DND-41 (cell line): ENCODE data around the gene ACTR6.
"Not testable (repeated sequence)": the region's sequence is repeated elsewhere in the genome, so short reads cannot be mapped to it uniquely, and the experiment has no call there.

Experiments
- ATAC-seq: fragments of 200-7000 bp; cut with Tn5 transposase; 3 replicates; pipeline ENCODE4 v1.9.1; 2021; ENCODE audit warnings: low read depth; ENCODE audit not compliant: insufficient read depth
- DNase-seq: peaks from one replicate; pipeline ENCODE4 v3.0.0-alpha.2; 2020
- H2AFZ ChIP-seq: 2 replicates; pipeline ENCODE4 v1.6.0; 2012; ENCODE audit warnings: low read depth, low read length
- H3K27ac ChIP-seq: 2 replicates; pipeline ENCODE4 v1.5.1; 2012; ENCODE audit warnings: low read length, inconsistent platforms
- H3K27me3 ChIP-seq: fragments of 200-600 bp; sonication (generic); 2 replicates; pipeline ENCODE4 v1.6.0; 2012; ENCODE audit warnings: low read length, mild to moderate bottlenecking, inconsistent platforms; ENCODE audit not compliant: insufficient read depth, poor library complexity
- H3K36me3 ChIP-seq: 2 replicates; pipeline ENCODE4 v1.5.1; 2012; ENCODE audit warnings: low read length, inconsistent platforms; ENCODE audit not compliant: insufficient read depth
- H3K4me1 ChIP-seq: 2 replicates; pipeline ENCODE4 v1.5.1; 2012; ENCODE audit warnings: mild to moderate bottlenecking, low read length; ENCODE audit not compliant: insufficient read depth
- H3K4me2 ChIP-seq: 2 replicates; pipeline ENCODE4 v1.6.0; 2012; ENCODE audit warnings: mild to moderate bottlenecking, moderate library complexity, low read length, inconsistent platforms; ENCODE audit not compliant: insufficient read depth
- H3K4me3 ChIP-seq, 2 experiments: fragments of 200-600 bp in 1 of 2; shearing (Covaris generic) in 1 of 2; 2 replicates each; pipeline ENCODE4 v1.5.1; 2012 to 2016; ENCODE audit warnings: inconsistent platforms in 2 of 2, low read length in 2 of 2, mild to moderate bottlenecking in 2 of 2, low read depth in 1 of 2, moderate library complexity in 1 of 2
- H3K79me2 ChIP-seq: 2 replicates; pipeline ENCODE4 v1.6.0; 2012; ENCODE audit warnings: low read length, inconsistent platforms; ENCODE audit not compliant: insufficient read depth
- H3K9ac ChIP-seq: 2 replicates; pipeline ENCODE4 v1.6.0; 2012; ENCODE audit warnings: low read depth, mild to moderate bottlenecking, inconsistent platforms, low read length, moderate library complexity
- H3K9me3 ChIP-seq: 2 replicates; pipeline ENCODE4 v1.5.1; 2012; ENCODE audit warnings: low read length, moderate library complexity, mild to moderate bottlenecking, inconsistent platforms; ENCODE audit not compliant: insufficient read depth, severe bottlenecking
- H4K20me1 ChIP-seq: 2 replicates; pipeline ENCODE4 v1.6.0; 2012; ENCODE audit warnings: low read length; ENCODE audit not compliant: insufficient read depth
- CTCF ChIP-seq: IDR thresholded peaks from 2 replicates; pipeline ENCODE4 v1.5.1; 2012; ENCODE audit warnings: borderline replicate concordance, low read length, moderate library complexity, mild to moderate bottlenecking; ENCODE audit not compliant: poor library complexity, severe bottlenecking; ENCODE audit errors: extremely low read depth
- EZH2 ChIP-seq: IDR thresholded peaks from 3 replicates; pipeline ENCODE4 v1.6.1; 2012; ENCODE audit warnings: borderline replicate concordance, low read depth, mild to moderate bottlenecking, moderate library complexity, low read length, inconsistent platforms; ENCODE audit not compliant: severe bottlenecking

Gene ACTR6

DNA sequence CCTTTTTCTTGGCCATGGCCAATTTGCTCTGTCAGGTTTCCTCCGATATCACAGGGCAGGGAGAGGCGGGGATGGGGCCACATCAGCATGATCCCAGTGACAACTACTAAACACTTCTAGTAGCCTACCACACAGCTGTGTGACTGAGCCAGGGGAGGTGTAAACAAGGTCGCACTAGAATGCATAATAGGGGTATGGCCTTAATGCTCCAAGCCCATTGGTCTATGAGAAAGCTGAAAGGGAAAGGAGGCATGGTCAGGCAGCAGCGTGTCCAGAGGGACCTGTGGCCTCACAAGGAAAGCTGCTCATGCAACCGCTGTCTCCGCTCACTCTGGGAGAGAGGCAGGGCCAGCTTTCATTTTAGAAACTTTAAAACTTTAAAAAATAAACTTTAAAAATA lies 27.5 kb upstream of the ACTR6 start:
- Histone ChIP-seq H3K4me3 (no peak overlapping the region), H3K36me3 (peaks cover 9% of the 10 kb centered on the region), H3K79me2 (no peaks in the 10 kb centered on the region), H3K9me3 (no peaks in the 10 kb centered on the region), H3K4me2 (no peak overlapping the region), H3K27me3 (no peaks in the 10 kb centered on the region), H3K4me1 (no peaks in the 10 kb centered on the region), H2AFZ (no peak overlapping the region), H4K20me1 (no peaks in the 10 kb centered on the region), H3K9ac (no peak overlapping the region), H3K27ac (no peak overlapping the region)
- DNase-seq (no peak), ATAC-seq (no peak)
- no peak for TF ChIP-seq EZH2
- no peak for TF ChIP-seq CTCF

DNA sequence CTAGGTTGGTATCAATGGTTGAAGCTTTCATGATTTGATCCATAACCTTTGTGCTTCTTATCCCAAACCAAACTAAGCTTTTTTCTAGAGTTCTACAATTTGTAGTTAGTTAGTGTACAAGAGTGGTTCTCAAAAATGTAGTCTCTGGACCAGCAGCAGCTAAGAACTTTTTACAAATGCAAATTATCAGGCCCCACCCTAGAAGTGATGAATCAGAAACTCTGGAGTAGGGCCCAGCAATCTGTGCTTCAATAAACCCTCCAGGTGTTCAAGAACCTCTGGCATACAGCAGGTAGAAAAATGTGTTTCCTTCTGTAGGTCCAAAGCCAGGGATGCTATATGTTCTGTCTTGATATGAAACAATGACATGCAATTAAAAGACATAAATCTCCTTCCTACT lies 26.1 kb upstream of the ACTR6 start:
- Histone ChIP-seq H2AFZ (no peak overlapping the region), H3K4me1 (no peaks in the 10 kb centered on the region), H3K36me3 (peaks cover 9% of the 10 kb centered on the region), H3K9ac (no peak overlapping the region), H3K4me2 (no peak overlapping the region), H3K27ac (no peak overlapping the region), H4K20me1 (no peaks in the 10 kb centered on the region), H3K79me2 (no peaks in the 10 kb centered on the region), H3K27me3 (no peaks in the 10 kb centered on the region), H3K4me3 (no peak overlapping the region), H3K9me3 (no peaks in the 10 kb centered on the region)
- no peak for TF ChIP-seq CTCF
- TF ChIP-seq EZH2 = no peak
- no peak for DNase-seq
- no peak for ATAC-seq

GRCh38 chr12:100176493-100176892 lies 24.1 kb upstream of the ACTR6 start:
- not testable (repeated sequence) for H3K9ac ChIP-seq, H2AFZ ChIP-seq, H4K20me1 ChIP-seq, DNase-seq, H3K4me1 ChIP-seq, H3K27me3 ChIP-seq, H3K4me2 ChIP-seq, H3K27ac ChIP-seq, H3K4me3 ChIP-seq, H3K79me2 ChIP-seq, ATAC-seq, H3K9me3 ChIP-seq
- H3K36me3 ChIP-seq = peaks cover 14% of the 10 kb centered on the region

- ATAC-seq (no peak), DNase-seq (no peak)
- Histone ChIP-seq H3K36me3 (peaks cover 5% of the 10 kb centered on the region; the same call in 1 of the 2 replicates), H4K20me1 (no peaks in the 10 kb centered on the region), H3K4me2 (no peak overlapping the region), H3K27ac (no peak overlapping the region), H3K4me1 (no peaks in the 10 kb centered on the region), H2AFZ (no peak overlapping the region), H3K27me3 (no peaks in the 10 kb centered on the region), H3K9ac (no peak overlapping the region), H3K4me3 (no peak overlapping the region), H3K79me2 (no peaks in the 10 kb centered on the region), H3K9me3 (no peaks in the 10 kb centered on the region)
- TF ChIP-seq CTCF (no peak), EZH2 (no peak)
These were observed 21.4 kb upstream of the ACTR6 start for GRCh38 chr12:100179252-100179651.
